IPS-18a (cell line): ENCODE measurements around the gene DENND1B.
"Not testable (repeated sequence)": the region's sequence is repeated elsewhere in the genome, so short reads cannot be mapped to it uniquely, and the experiment has no call there.

Experiments
- H3K27ac ChIP-seq: one replicate; pipeline ENCODE4 v1.5.1; 2013; ENCODE audit warnings: low read length
- H3K27me3 ChIP-seq: one replicate; pipeline ENCODE4 v1.6.1; 2013; ENCODE audit warnings: mild to moderate bottlenecking, low read length; ENCODE audit not compliant: control insufficient read depth, insufficient read depth
- H3K36me3 ChIP-seq: one replicate; pipeline ENCODE4 v1.6.1; 2013; ENCODE audit warnings: low read depth, low read length; ENCODE audit not compliant: control insufficient read depth
- H3K4me1 ChIP-seq: one replicate; pipeline ENCODE4 v1.6.1; 2013; ENCODE audit warnings: low read depth, low read length; ENCODE audit not compliant: control insufficient read depth
- H3K4me3 ChIP-seq: one replicate; pipeline ENCODE4 v1.5.1; 2013; ENCODE audit warnings: low read length
- H3K9ac ChIP-seq: one replicate; pipeline ENCODE4 v1.6.1; 2013; ENCODE audit warnings: mild to moderate bottlenecking, low read length, moderate library complexity
- H3K9me3 ChIP-seq: one replicate; pipeline ENCODE4 v1.6.1; 2013; ENCODE audit warnings: low read depth, low read length; ENCODE audit not compliant: control insufficient read depth

Gene DENND1B

GRCh38 chr1:197575531-197575930, 199.7 kb downstream of the DENND1B start:
- not testable (repeated sequence) for H3K4me3 ChIP-seq, H3K27ac ChIP-seq, H3K36me3 ChIP-seq, H3K27me3 ChIP-seq, H3K4me1 ChIP-seq, H3K9me3 ChIP-seq, H3K9ac ChIP-seq

- H3K9me3 ChIP-seq = peaks cover 3% of the 10 kb centered on the region
- H3K4me3 ChIP-seq = no peak overlapping the region
- H3K4me1 ChIP-seq = no peaks in the 10 kb centered on the region
Measured at GRCh38 chr1:197572169-197572568, 203.1 kb downstream of the DENND1B start.

GRCh38 chr1:197567442-197567841, 207.8 kb downstream of the DENND1B start:
- Histone ChIP-seq H3K9me3 (peaks cover 3% of the 10 kb centered on the region), H3K4me3 (no peak overlapping the region), H3K27me3 (no peaks in the 10 kb centered on the region), H3K4me1 (no peaks in the 10 kb centered on the region), H3K9ac (no peak overlapping the region), H3K36me3 (no peaks in the 10 kb centered on the region), H3K27ac (no peak overlapping the region)

More at GRCh38 chr1:197572169-197572568, 203.1 kb downstream of the DENND1B start:
- Histone ChIP-seq H3K36me3 (no peaks in the 10 kb centered on the region), H3K27ac (no peak overlapping the region), H3K9ac (no peak overlapping the region), H3K27me3 (no peaks in the 10 kb centered on the region)

GRCh38 chr1:197561041-197561440, 214.2 kb downstream of the DENND1B start:
- Histone ChIP-seq H3K36me3 (no peaks in the 10 kb centered on the region), H3K9me3 (no peaks in the 10 kb centered on the region), H3K27me3 (no peaks in the 10 kb centered on the region), H3K27ac (no peak overlapping the region), H3K9ac (no peak overlapping the region), H3K4me3 (no peak overlapping the region), H3K4me1 (no peaks in the 10 kb centered on the region)

- no peaks in the 10 kb centered on the region for H3K4me1 ChIP-seq
- H3K9ac ChIP-seq = no peak overlapping the region
- H3K36me3 ChIP-seq = no peaks in the 10 kb centered on the region
- H3K9me3 ChIP-seq = no peaks in the 10 kb centered on the region
- H3K4me3 ChIP-seq = no peak overlapping the region
- H3K27ac ChIP-seq = no peak overlapping the region
- H3K27me3 ChIP-seq = no peaks in the 10 kb centered on the region
Measured at GRCh38 chr1:197559655-197560054, 215.6 kb downstream of the DENND1B start.

GRCh38 chr1:197559244-197559643, 216.0 kb downstream of the DENND1B start:
- Histone ChIP-seq H3K4me3 (no peak overlapping the region), H3K9ac (no peak overlapping the region), H3K36me3 (no peaks in the 10 kb centered on the region), H3K27me3 (no peaks in the 10 kb centered on the region), H3K27ac (no peak overlapping the region), H3K4me1 (no peaks in the 10 kb centered on the region), H3K9me3 (no peaks in the 10 kb centered on the region)

- no peak overlapping the region for H3K4me3 ChIP-seq
- no peaks in the 10 kb centered on the region for H3K9me3 ChIP-seq
- H3K36me3 ChIP-seq = no peaks in the 10 kb centered on the region
- no peaks in the 10 kb centered on the region for H3K27me3 ChIP-seq
- no peaks in the 10 kb centered on the region for H3K4me1 ChIP-seq
- H3K27ac ChIP-seq = no peak overlapping the region
- no peak overlapping the region for H3K9ac ChIP-seq
Measured at GRCh38 chr1:197557302-197557701, 218.0 kb downstream of the DENND1B start.

- no peaks in the 10 kb centered on the region for H3K4me1 ChIP-seq
- no peaks in the 10 kb centered on the region for H3K36me3 ChIP-seq
- H3K27ac ChIP-seq = no peak overlapping the region
- no peaks in the 10 kb centered on the region for H3K9me3 ChIP-seq
- H3K9ac ChIP-seq = no peak overlapping the region
- no peaks in the 10 kb centered on the region for H3K27me3 ChIP-seq
- no peak overlapping the region for H3K4me3 ChIP-seq
Measured at GRCh38 chr1:197553281-197553680, 222.0 kb downstream of the DENND1B start.

- Histone ChIP-seq H3K9me3 (no peaks in the 10 kb centered on the region), H3K27ac (no peak overlapping the region), H3K9ac (no peak overlapping the region), H3K27me3 (no peaks in the 10 kb centered on the region), H3K4me3 (no peak overlapping the region), H3K36me3 (no peaks in the 10 kb centered on the region), H3K4me1 (peaks cover 1% of the 10 kb centered on the region)
Measured at GRCh38 chr1:197546989-197547388, 228.3 kb downstream of the DENND1B start.

GRCh38 chr1:197544553-197544952, 230.7 kb downstream of the DENND1B start:
- Histone ChIP-seq H3K27me3 (no peaks in the 10 kb centered on the region), H3K9me3 (no peaks in the 10 kb centered on the region), H3K9ac (no peak overlapping the region), H3K36me3 (no peaks in the 10 kb centered on the region), H3K27ac (no peak overlapping the region), H3K4me1 (peaks cover 14% of the 10 kb centered on the region), H3K4me3 (no peak overlapping the region)

GRCh38 chr1:197544130-197544529, 231.2 kb downstream of the DENND1B start:
- H3K4me1 ChIP-seq = peaks cover 14% of the 10 kb centered on the region
- H3K27ac ChIP-seq = no peak overlapping the region
- no peak overlapping the region for H3K9ac ChIP-seq
- H3K27me3 ChIP-seq = no peaks in the 10 kb centered on the region
- H3K4me3 ChIP-seq = no peak overlapping the region
- no peaks in the 10 kb centered on the region for H3K9me3 ChIP-seq
- no peaks in the 10 kb centered on the region for H3K36me3 ChIP-seq

- H3K27ac ChIP-seq = no peak overlapping the region
- H3K9ac ChIP-seq = no peak overlapping the region
- peaks cover 14% of the 10 kb centered on the region for H3K4me1 ChIP-seq
- peak overlapping the region; percentile 5 for H3K4me3 ChIP-seq
- H3K27me3 ChIP-seq = no peaks in the 10 kb centered on the region
- H3K9me3 ChIP-seq = no peaks in the 10 kb centered on the region
- H3K36me3 ChIP-seq = no peaks in the 10 kb centered on the region
Measured at GRCh38 chr1:197541411-197541810, 233.9 kb downstream of the DENND1B start.
